Mucosa of rectum (tissue), 2 donors: ENCODE data around the gene HNRNPM.

ENCODE experiments used
- H3K27ac ChIP-seq, 2 donors: one replicate each; pipeline ENCODE4 v1.7.0; 2013; ENCODE audit warnings: inconsistent platforms in 2 of 2, low read depth in 2 of 2, low read length in 2 of 2
- H3K27me3 ChIP-seq, 2 donors: one replicate each; pipeline ENCODE4 v1.7.0; 2013; ENCODE audit warnings: low read length in 2 of 2; ENCODE audit not compliant: control insufficient read depth in 2 of 2, insufficient read depth in 2 of 2
- H3K36me3 ChIP-seq, 2 donors: one replicate each; pipeline ENCODE4 v1.7.0; 2013; ENCODE audit warnings: low read length in 2 of 2; ENCODE audit not compliant: control insufficient read depth in 2 of 2, insufficient read depth in 2 of 2
- H3K4me1 ChIP-seq, 2 donors: one replicate each; pipeline ENCODE4 v1.7.0; 2013; ENCODE audit warnings: low read length in 2 of 2, mild to moderate bottlenecking in 1 of 2; ENCODE audit not compliant: control insufficient read depth in 2 of 2, insufficient read depth in 2 of 2
- H3K4me3 ChIP-seq, 2 donors: one replicate each; pipeline ENCODE4 v1.7.0; 2013; ENCODE audit warnings: low read length in 2 of 2
- H3K9ac ChIP-seq, 2 donors: one replicate each; pipeline ENCODE4 v1.7.0; 2013; ENCODE audit warnings: low read length in 2 of 2, low read depth in 1 of 2, mild to moderate bottlenecking in 1 of 2
- H3K9me3 ChIP-seq, 2 donors: one replicate each; pipeline ENCODE4 v1.7.0; 2013; ENCODE audit warnings: low read length in 2 of 2; ENCODE audit not compliant: control insufficient read depth in 2 of 2
- donor health status: healthy.
- donor health status: Normal muscosa, but diverticular disease.

The HNRNPM gene

GRCh38 chr19:8458380-8458779 lies 13.6 kb downstream of the HNRNPM start:
- Histone ChIP-seq H3K36me3 (peaks cover 29 to 35% of the 10 kb centered on the region in 2 donors), H3K9ac (no peak overlapping the region), H3K4me3 (no peak overlapping the region), H3K4me1 (peaks cover 17 to 23% of the 10 kb centered on the region in 2 donors), H3K9me3 (no peaks in the 10 kb centered on the region), H3K27me3 (no peaks in the 10 kb centered on the region), H3K27ac (peak overlapping the region in 1 of 2 donors; percentile 17)

GRCh38 chr19:8459095-8459494 lies 14.3 kb downstream of the HNRNPM start:
- Histone ChIP-seq H3K4me1 (peaks cover 14 to 21% of the 10 kb centered on the region in 2 donors), H3K4me3 (no peak overlapping the region), H3K36me3 (peaks cover 34 to 42% of the 10 kb centered on the region in 2 donors), H3K27me3 (no peaks in the 10 kb centered on the region), H3K9ac (no peak overlapping the region), H3K9me3 (no peaks in the 10 kb centered on the region), H3K27ac (no peak overlapping the region)

GRCh38 chr19:8459520-8460270 lies 14.9 kb downstream of the HNRNPM start:
- Histone ChIP-seq H3K4me3 (no peak overlapping the region), H3K9me3 (no peaks in the 10 kb centered on the region), H3K4me1 (peaks cover 14 to 21% of the 10 kb centered on the region in 2 donors), H3K9ac (no peak overlapping the region), H3K27ac (no peak overlapping the region), H3K27me3 (no peaks in the 10 kb centered on the region), H3K36me3 (peaks cover 33 to 47% of the 10 kb centered on the region in 2 donors)

GRCh38 chr19:8460516-8461298 lies 15.9 kb downstream of the HNRNPM start:
- H3K4me1 ChIP-seq: peaks cover 14 to 21% of the 10 kb centered on the region in 2 donors

GRCh38 chr19:8461376-8461775 lies 16.6 kb downstream of the HNRNPM start:
- no peaks in the 10 kb centered on the region for H3K27me3 ChIP-seq
- no peaks in the 10 kb centered on the region for H3K9me3 ChIP-seq
- H3K27ac ChIP-seq: no peak overlapping the region
- peaks cover 35 to 53% of the 10 kb centered on the region in 2 donors for H3K36me3 ChIP-seq
- no peak overlapping the region for H3K4me3 ChIP-seq
- peaks cover 14 to 21% of the 10 kb centered on the region in 2 donors for H3K4me1 ChIP-seq
- H3K9ac ChIP-seq: no peak overlapping the region

More at GRCh38 chr19:8460516-8461298, 15.9 kb downstream of the HNRNPM start:
- Histone ChIP-seq H3K27ac (no peak overlapping the region), H3K9me3 (no peaks in the 10 kb centered on the region), H3K27me3 (no peaks in the 10 kb centered on the region), H3K36me3 (peaks cover 39 to 54% of the 10 kb centered on the region in 2 donors), H3K9ac (no peak overlapping the region), H3K4me3 (no peak overlapping the region)

GRCh38 chr19:8461891-8462290 lies 17.1 kb downstream of the HNRNPM start:
- Histone ChIP-seq H3K27me3 (no peaks in the 10 kb centered on the region), H3K27ac (no peak overlapping the region), H3K4me1 (peaks cover 14 to 21% of the 10 kb centered on the region in 2 donors), H3K9me3 (no peaks in the 10 kb centered on the region), H3K4me3 (no peak overlapping the region), H3K9ac (no peak overlapping the region), H3K36me3 (peaks cover 33 to 50% of the 10 kb centered on the region in 2 donors)

GRCh38 chr19:8462571-8462970 lies 17.8 kb downstream of the HNRNPM start:
- no peak overlapping the region for H3K9ac ChIP-seq
- H3K4me3 ChIP-seq: no peak overlapping the region
- no peak overlapping the region for H3K27ac ChIP-seq
- H3K9me3 ChIP-seq: no peaks in the 10 kb centered on the region
- peaks cover 36 to 51% of the 10 kb centered on the region in 2 donors for H3K36me3 ChIP-seq
- H3K27me3 ChIP-seq: no peaks in the 10 kb centered on the region
- peaks cover 14 to 21% of the 10 kb centered on the region in 2 donors for H3K4me1 ChIP-seq

- peaks cover 39 to 58% of the 10 kb centered on the region in 2 donors for H3K36me3 ChIP-seq
- no peaks in the 10 kb centered on the region for H3K27me3 ChIP-seq
- peaks cover 9 to 18% of the 10 kb centered on the region in 2 donors for H3K4me1 ChIP-seq
- H3K27ac ChIP-seq: no peak overlapping the region
- no peak overlapping the region for H3K9ac ChIP-seq
- no peaks in the 10 kb centered on the region for H3K9me3 ChIP-seq
- no peak overlapping the region for H3K4me3 ChIP-seq
These were observed 18.6 kb downstream of the HNRNPM start for GRCh38 chr19:8463365-8463764.

GRCh38 chr19:8466018-8466417 lies 21.2 kb downstream of the HNRNPM start:
- Histone ChIP-seq H3K9me3 (no peaks in the 10 kb centered on the region), H3K27ac (no peak overlapping the region), H3K4me3 (no peak overlapping the region), H3K36me3 (peaks cover 62 to 79% of the 10 kb centered on the region in 2 donors), H3K4me1 (peaks cover 0 to 3% of the 10 kb centered on the region in 2 donors), H3K27me3 (no peaks in the 10 kb centered on the region), H3K9ac (no peak overlapping the region)

- Histone ChIP-seq H3K27me3 (no peaks in the 10 kb centered on the region), H3K4me1 (no peaks in the 10 kb centered on the region), H3K27ac (no peak overlapping the region), H3K9ac (no peak overlapping the region), H3K4me3 (no peak overlapping the region), H3K36me3 (peaks cover 61 to 81% of the 10 kb centered on the region in 2 donors), H3K9me3 (no peaks in the 10 kb centered on the region)
These were observed 23.3 kb downstream of the HNRNPM start for GRCh38 chr19:8468124-8468523.
